ES-I3 (cell line): ENCODE measurements around the gene CIC.

ENCODE experiments used
- H3K36me3 ChIP-seq: 2 replicates; pipeline ENCODE4 v1.6.1; 2013; ENCODE audit warnings: mild to moderate bottlenecking, low read length, control low read depth, moderate library complexity; ENCODE audit not compliant: insufficient read depth
- H3K4me1 ChIP-seq: 2 replicates; pipeline ENCODE4 v1.6.1; 2013; ENCODE audit warnings: mild to moderate bottlenecking, control low read depth, low read length; ENCODE audit not compliant: insufficient read depth
- H3K9ac ChIP-seq: 2 replicates; pipeline ENCODE4 v1.6.1; 2013; ENCODE audit warnings: low read depth, mild to moderate bottlenecking, low read length, moderate library complexity
- H3K9me3 ChIP-seq: 2 replicates; pipeline ENCODE4 v1.6.1; 2013; ENCODE audit warnings: mild to moderate bottlenecking, low read length, moderate library complexity; ENCODE audit not compliant: control insufficient read depth, insufficient read depth

The CIC gene

GRCh38 chr19:42274065-42274682 lies 5.1 kb downstream of the CIC start:
- Histone ChIP-seq H3K9ac (no peak overlapping the region), H3K4me1 (peaks cover 26% of the 10 kb centered on the region), H3K36me3 (no peaks in the 10 kb centered on the region; the same call in 1 of the 2 replicates)

DNA sequence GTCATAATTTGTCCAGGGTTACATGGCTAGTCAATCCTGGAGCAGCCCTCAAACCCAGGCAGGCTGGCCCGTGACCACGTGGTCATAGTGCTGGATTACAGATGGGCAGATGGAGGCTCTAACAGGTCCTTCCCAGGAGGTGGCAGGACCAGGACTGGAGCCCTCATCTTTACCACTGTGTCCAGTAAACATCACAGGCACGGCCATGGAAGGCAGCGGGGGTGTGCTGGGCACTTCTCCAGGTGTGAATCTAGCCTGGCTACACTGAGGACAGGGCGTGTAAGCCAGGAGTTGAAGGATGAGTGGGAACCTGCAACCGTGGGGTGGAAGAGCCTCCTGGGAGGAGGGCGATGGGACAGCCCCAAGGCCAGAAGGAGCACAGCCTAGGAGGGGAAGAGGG lies 6.1 kb downstream of the CIC start:
- Histone ChIP-seq H3K9me3 (no peaks in the 10 kb centered on the region), H3K4me1 (peaks cover 25% of the 10 kb centered on the region), H3K9ac (no peak overlapping the region), H3K36me3 (no peaks in the 10 kb centered on the region; the same call in 1 of the 2 replicates)

More at GRCh38 chr19:42274065-42274682, 5.1 kb downstream of the CIC start:
- H3K9me3 ChIP-seq, result no peaks in the 10 kb centered on the region

GRCh38 chr19:42275517-42275916 lies 6.5 kb downstream of the CIC start:
- Histone ChIP-seq H3K4me1 (peaks cover 21% of the 10 kb centered on the region; the same call in 1 of the 2 replicates), H3K36me3 (no peaks in the 10 kb centered on the region; the same call in 1 of the 2 replicates), H3K9ac (no peak overlapping the region), H3K9me3 (no peaks in the 10 kb centered on the region)

DNA sequence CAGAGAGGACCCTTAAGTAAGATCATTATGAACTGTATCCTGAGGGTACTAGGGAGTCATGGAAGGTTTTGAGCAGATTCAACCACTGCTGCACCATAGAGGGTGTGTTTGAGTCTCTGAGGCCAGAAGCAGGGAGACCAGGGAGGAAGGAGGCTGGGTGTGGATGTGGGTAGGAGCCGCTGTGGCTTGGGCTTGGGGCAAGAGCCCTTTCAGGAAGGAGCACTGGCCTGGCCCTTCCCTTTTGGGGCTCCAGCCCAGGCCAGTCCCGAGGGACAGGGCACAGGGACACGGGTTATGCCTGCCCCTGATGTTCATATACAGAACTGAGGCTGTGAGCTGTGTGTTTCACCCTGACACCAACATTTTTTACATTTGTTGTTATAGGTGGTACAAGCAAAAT lies 7.2 kb downstream of the CIC start:
- H3K4me1 ChIP-seq, result peaks cover 15% of the 10 kb centered on the region; the same call in 1 of the 2 replicates
- no peaks in the 10 kb centered on the region; the same call in 1 of the 2 replicates for H3K36me3 ChIP-seq
- H3K9me3 ChIP-seq, result no peaks in the 10 kb centered on the region
- no peak overlapping the region for H3K9ac ChIP-seq

DNA sequence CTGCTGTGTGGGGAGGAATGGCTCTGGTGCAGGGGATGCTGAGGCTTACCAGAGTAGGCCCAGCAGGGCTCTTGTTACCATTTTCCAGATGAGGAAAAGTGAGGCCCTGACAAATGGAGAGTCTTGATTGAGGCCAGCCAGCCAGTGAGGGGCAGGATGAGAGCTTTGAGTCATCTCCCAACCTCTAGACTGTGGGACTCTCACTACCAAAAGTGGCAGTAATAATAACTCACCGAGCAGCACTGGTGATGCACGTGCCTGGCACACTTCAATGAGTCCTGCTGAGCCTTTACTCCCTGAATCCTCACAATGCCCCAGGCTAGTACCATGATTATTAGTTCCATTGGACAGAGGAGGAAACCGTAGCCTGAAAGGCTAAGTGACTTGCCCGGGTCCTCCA lies 7.8 kb downstream of the CIC start:
- H3K9me3 ChIP-seq, result no peaks in the 10 kb centered on the region
- peaks cover 13% of the 10 kb centered on the region; the same call in 1 of the 2 replicates for H3K4me1 ChIP-seq
- no peak overlapping the region for H3K9ac ChIP-seq
- no peaks in the 10 kb centered on the region; the same call in 1 of the 2 replicates for H3K36me3 ChIP-seq

GRCh38 chr19:42277821-42278451 lies 8.9 kb downstream of the CIC start:
- H3K9ac ChIP-seq, result no peak overlapping the region
- no peaks in the 10 kb centered on the region for H3K9me3 ChIP-seq
- no peaks in the 10 kb centered on the region; the same call in 1 of the 2 replicates for H3K36me3 ChIP-seq
- H3K4me1 ChIP-seq, result peaks cover 21% of the 10 kb centered on the region

GRCh38 chr19:42278452-42279154 lies 9.6 kb downstream of the CIC start:
- H3K9ac ChIP-seq, result no peak overlapping the region
- no peaks in the 10 kb centered on the region for H3K9me3 ChIP-seq
- H3K4me1 ChIP-seq, result peaks cover 25% of the 10 kb centered on the region
- no peaks in the 10 kb centered on the region; the same call in 1 of the 2 replicates for H3K36me3 ChIP-seq

- H3K9ac ChIP-seq, result peak overlapping the region; percentile 86
These were observed 10.3 kb downstream of the CIC start for GRCh38 chr19:42279155-42279901.

GRCh38 chr19:42279902-42280814 lies 11.1 kb downstream of the CIC start:
- Histone ChIP-seq H3K4me1 (peaks cover 29% of the 10 kb centered on the region), H3K36me3 (no peaks in the 10 kb centered on the region; the same call in 1 of the 2 replicates), H3K9ac (peak overlapping the region; percentile 86), H3K9me3 (no peaks in the 10 kb centered on the region)

More at GRCh38 chr19:42279155-42279901, 10.3 kb downstream of the CIC start:
- Histone ChIP-seq H3K36me3 (no peaks in the 10 kb centered on the region; the same call in 1 of the 2 replicates), H3K9me3 (no peaks in the 10 kb centered on the region), H3K4me1 (peaks cover 25% of the 10 kb centered on the region)

- peaks cover 35% of the 10 kb centered on the region for H3K4me1 ChIP-seq
- peak overlapping the region; percentile 86; the same call in 1 of the 2 replicates for H3K9ac ChIP-seq
- H3K9me3 ChIP-seq, result no peaks in the 10 kb centered on the region
- no peaks in the 10 kb centered on the region; the same call in 1 of the 2 replicates for H3K36me3 ChIP-seq
These were observed 11.7 kb downstream of the CIC start for GRCh38 chr19:42280815-42281145.

- Histone ChIP-seq H3K36me3 (no peaks in the 10 kb centered on the region; the same call in 1 of the 2 replicates), H3K9ac (peak overlapping the region; percentile 86; the same call in 1 of the 2 replicates), H3K9me3 (no peaks in the 10 kb centered on the region), H3K4me1 (peaks cover 38% of the 10 kb centered on the region)
These were observed 12.2 kb downstream of the CIC start for GRCh38 chr19:42281146-42281826.

DNA sequence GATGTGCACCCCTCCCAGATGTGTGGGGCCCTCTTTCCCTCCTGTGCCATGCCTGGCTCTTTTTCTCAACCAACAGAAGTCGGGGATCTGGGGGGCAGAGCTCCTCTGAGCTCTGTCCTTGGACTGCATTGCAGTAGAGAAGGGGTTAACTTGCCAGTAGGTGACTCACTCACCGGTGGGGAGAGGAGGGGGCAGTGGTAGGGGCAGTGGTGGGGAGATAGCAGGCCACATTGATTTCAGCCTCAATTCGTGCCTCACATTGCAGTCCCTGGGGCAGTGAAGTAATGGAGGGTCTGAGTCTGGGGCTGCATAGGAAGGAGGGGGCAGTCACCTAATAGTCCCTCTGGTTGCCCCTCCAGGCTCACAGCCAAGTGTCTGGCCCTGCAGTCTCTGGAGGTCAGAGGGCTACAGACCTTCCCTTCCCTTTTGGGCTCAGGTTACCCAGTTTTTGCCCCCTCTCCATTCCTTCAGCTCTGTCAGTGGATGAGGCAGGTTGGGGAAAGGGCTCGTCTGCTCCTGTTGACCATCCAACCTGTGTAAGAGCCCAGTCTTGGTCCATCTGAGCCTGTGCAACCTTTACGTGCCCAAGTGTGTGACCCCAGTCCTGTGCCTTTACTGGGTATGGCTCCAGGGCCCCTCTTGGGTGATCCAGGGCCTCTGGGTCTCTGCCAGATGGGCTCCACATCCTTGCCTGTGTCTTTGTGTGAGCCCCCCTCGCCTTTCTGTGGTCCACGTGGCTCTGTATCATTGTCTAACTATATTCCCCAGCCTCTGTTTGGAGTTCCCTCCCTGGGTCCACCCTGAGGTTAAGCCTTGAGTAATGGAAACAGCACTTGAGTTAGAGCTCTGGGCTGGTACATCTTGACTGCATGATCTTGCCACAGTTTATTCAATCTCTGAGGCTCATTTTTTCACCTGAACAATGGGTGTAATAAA lies 13.0 kb downstream of the CIC start:
- H3K9me3 ChIP-seq, result no peaks in the 10 kb centered on the region
- no peaks in the 10 kb centered on the region; the same call in 1 of the 2 replicates for H3K36me3 ChIP-seq
- H3K4me1 ChIP-seq, result peaks cover 38% of the 10 kb centered on the region
- H3K9ac ChIP-seq, result peak overlapping the region; percentile 86; the same call in 1 of the 2 replicates
